ENCODE measurements around the gene IRF2.

IRF2 gene

GRCh38 chr4:184472614-184473498 lies 1.5 kb downstream of the IRF2 start:
- peak overlapping the region; percentile 49 for H3K4me3 ChIP-seq (ENCODE audit: low read length)
- no peaks in the 10 kb centered on the region for H3K27me3 ChIP-seq (ENCODE audit: control insufficient read depth, insufficient read depth, low read length)
- peaks cover 49% of the 10 kb centered on the region for H3K4me1 ChIP-seq (ENCODE audit: control insufficient read depth, insufficient read depth, low read length)
- no peaks in the 10 kb centered on the region for H3K36me3 ChIP-seq (ENCODE audit: control insufficient read depth, insufficient read depth, low read length)
- no peaks in the 10 kb centered on the region for H3K9me3 ChIP-seq (ENCODE audit: control insufficient read depth, low read length)
- H3K9ac ChIP-seq (ENCODE audit: low read length): peak overlapping the region; percentile 96

GRCh38 chr4:184471881-184472613 lies 2.3 kb downstream of the IRF2 start:
- Histone ChIP-seq H3K4me1 (ENCODE audit: control insufficient read depth, insufficient read depth, low read length) (peaks cover 49% of the 10 kb centered on the region), H3K4me3 (ENCODE audit: low read length) (peak overlapping the region; percentile 49), H3K36me3 (ENCODE audit: control insufficient read depth, insufficient read depth, low read length) (no peaks in the 10 kb centered on the region), H3K27me3 (ENCODE audit: control insufficient read depth, insufficient read depth, low read length) (no peaks in the 10 kb centered on the region), H3K9me3 (ENCODE audit: control insufficient read depth, low read length) (no peaks in the 10 kb centered on the region), H3K9ac (ENCODE audit: low read length) (peak overlapping the region; percentile 96)

- no peak overlapping the region for H3K9ac ChIP-seq (ENCODE audit: low read length)
- peaks cover 36% of the 10 kb centered on the region for H3K4me1 ChIP-seq (ENCODE audit: control insufficient read depth, insufficient read depth, low read length)
- no peaks in the 10 kb centered on the region for H3K36me3 ChIP-seq (ENCODE audit: control insufficient read depth, insufficient read depth, low read length)
- H3K4me3 ChIP-seq (ENCODE audit: low read length): no peak overlapping the region
- H3K9me3 ChIP-seq (ENCODE audit: control insufficient read depth, low read length): no peaks in the 10 kb centered on the region
- H3K27me3 ChIP-seq (ENCODE audit: control insufficient read depth, insufficient read depth, low read length): no peaks in the 10 kb centered on the region
Measured at GRCh38 chr4:184470785-184471110, 3.6 kb downstream of the IRF2 start.

GRCh38 chr4:184466634-184467033 lies 7.7 kb downstream of the IRF2 start:
- peaks cover 40% of the 10 kb centered on the region for H3K4me1 ChIP-seq (ENCODE audit: control insufficient read depth, insufficient read depth, low read length)
- H3K9ac ChIP-seq (ENCODE audit: low read length): no peak overlapping the region
- H3K9me3 ChIP-seq (ENCODE audit: control insufficient read depth, low read length): no peaks in the 10 kb centered on the region
- no peaks in the 10 kb centered on the region for H3K36me3 ChIP-seq (ENCODE audit: control insufficient read depth, insufficient read depth, low read length)
- no peaks in the 10 kb centered on the region for H3K27me3 ChIP-seq (ENCODE audit: control insufficient read depth, insufficient read depth, low read length)
- H3K4me3 ChIP-seq (ENCODE audit: low read length): no peak overlapping the region

- Histone ChIP-seq H3K4me1 (ENCODE audit: control insufficient read depth, insufficient read depth, low read length) (peaks cover 31% of the 10 kb centered on the region), H3K36me3 (ENCODE audit: control insufficient read depth, insufficient read depth, low read length) (no peaks in the 10 kb centered on the region), H3K4me3 (ENCODE audit: low read length) (no peak overlapping the region), H3K9me3 (ENCODE audit: control insufficient read depth, low read length) (no peaks in the 10 kb centered on the region), H3K9ac (ENCODE audit: low read length) (no peak overlapping the region), H3K27me3 (ENCODE audit: control insufficient read depth, insufficient read depth, low read length) (no peaks in the 10 kb centered on the region)
Measured at GRCh38 chr4:184464759-184465454, 9.4 kb downstream of the IRF2 start.

- Histone ChIP-seq H3K4me1 (ENCODE audit: control insufficient read depth, insufficient read depth, low read length) (peaks cover 28% of the 10 kb centered on the region), H3K9ac (ENCODE audit: low read length) (no peak overlapping the region), H3K27me3 (ENCODE audit: control insufficient read depth, insufficient read depth, low read length) (no peaks in the 10 kb centered on the region), H3K36me3 (ENCODE audit: control insufficient read depth, insufficient read depth, low read length) (no peaks in the 10 kb centered on the region), H3K4me3 (ENCODE audit: low read length) (no peak overlapping the region), H3K9me3 (ENCODE audit: control insufficient read depth, low read length) (no peaks in the 10 kb centered on the region)
Measured at GRCh38 chr4:184463856-184464255, 10.5 kb downstream of the IRF2 start.

DNA sequence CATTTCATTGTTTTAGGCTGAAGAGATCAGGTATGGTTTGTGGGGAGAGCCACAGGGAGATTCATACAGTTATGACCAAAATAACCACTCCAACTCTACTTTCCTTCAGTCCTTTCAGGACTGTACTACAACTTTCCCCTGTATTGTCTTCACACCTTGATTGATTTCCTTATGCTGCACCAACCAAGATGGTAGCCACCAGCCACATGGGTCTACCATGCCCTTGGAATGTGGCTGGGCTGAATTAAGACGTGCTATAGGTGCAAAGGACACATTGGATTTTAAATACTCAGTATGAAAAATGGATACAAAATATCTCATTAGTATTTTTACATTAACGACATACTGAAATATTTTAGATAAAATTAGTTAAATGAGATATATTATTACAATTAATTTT lies 11.2 kb downstream of the IRF2 start:
- Histone ChIP-seq H3K9me3 (ENCODE audit: control insufficient read depth, low read length) (no peaks in the 10 kb centered on the region), H3K27me3 (ENCODE audit: control insufficient read depth, insufficient read depth, low read length) (no peaks in the 10 kb centered on the region), H3K9ac (ENCODE audit: low read length) (no peak overlapping the region), H3K4me1 (ENCODE audit: control insufficient read depth, insufficient read depth, low read length) (peaks cover 23% of the 10 kb centered on the region), H3K36me3 (ENCODE audit: control insufficient read depth, insufficient read depth, low read length) (no peaks in the 10 kb centered on the region), H3K4me3 (ENCODE audit: low read length) (no peak overlapping the region)

GRCh38 chr4:184462724-184463123 lies 11.6 kb downstream of the IRF2 start:
- Histone ChIP-seq H3K9me3 (ENCODE audit: control insufficient read depth, low read length) (no peaks in the 10 kb centered on the region), H3K4me3 (ENCODE audit: low read length) (no peak overlapping the region), H3K27me3 (ENCODE audit: control insufficient read depth, insufficient read depth, low read length) (no peaks in the 10 kb centered on the region), H3K36me3 (ENCODE audit: control insufficient read depth, insufficient read depth, low read length) (no peaks in the 10 kb centered on the region), H3K9ac (ENCODE audit: low read length) (no peak overlapping the region), H3K4me1 (ENCODE audit: control insufficient read depth, insufficient read depth, low read length) (peaks cover 23% of the 10 kb centered on the region)

DNA sequence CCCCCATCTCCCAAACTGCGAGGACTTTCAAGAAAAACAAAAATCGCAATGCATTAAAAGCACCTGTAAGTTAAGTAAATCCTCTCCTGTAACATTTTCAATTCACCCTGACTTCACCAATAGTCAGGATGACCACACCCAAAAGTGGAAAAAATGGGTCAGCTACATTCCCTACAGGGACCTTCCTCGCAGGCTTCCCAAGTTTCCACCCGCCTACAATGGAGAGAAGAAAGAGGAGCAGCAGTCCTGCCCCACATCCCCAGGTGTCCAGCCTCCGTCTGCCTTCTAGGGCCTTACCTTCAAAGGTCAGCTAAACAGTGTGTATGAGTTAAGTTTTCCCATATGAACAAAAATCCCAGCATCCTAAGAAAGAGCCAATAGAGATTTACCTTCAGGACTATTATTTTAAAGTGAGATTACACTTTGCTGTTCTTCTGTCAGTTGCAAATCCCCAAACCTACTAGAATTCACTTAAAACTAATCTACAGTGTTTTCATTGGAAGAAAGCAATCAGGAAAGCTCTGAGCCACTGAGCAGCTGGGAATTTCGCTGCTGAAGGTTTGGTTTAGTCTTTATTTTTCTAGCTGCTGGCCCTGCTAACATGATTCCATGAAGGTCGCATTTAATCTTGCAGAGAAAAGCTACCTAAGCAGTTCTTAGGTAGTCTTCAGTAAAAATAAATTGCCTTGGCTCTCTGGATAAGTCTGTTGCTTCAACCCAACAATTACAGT lies 12.5 kb downstream of the IRF2 start:
- H3K4me1 ChIP-seq (ENCODE audit: control insufficient read depth, insufficient read depth, low read length): peaks cover 28% of the 10 kb centered on the region
- no peaks in the 10 kb centered on the region for H3K36me3 ChIP-seq (ENCODE audit: control insufficient read depth, insufficient read depth, low read length)
- H3K9me3 ChIP-seq (ENCODE audit: control insufficient read depth, low read length): no peaks in the 10 kb centered on the region
- no peak overlapping the region for H3K9ac ChIP-seq (ENCODE audit: low read length)
- no peaks in the 10 kb centered on the region for H3K27me3 ChIP-seq (ENCODE audit: control insufficient read depth, insufficient read depth, low read length)
- H3K4me3 ChIP-seq (ENCODE audit: low read length): no peak overlapping the region

DNA sequence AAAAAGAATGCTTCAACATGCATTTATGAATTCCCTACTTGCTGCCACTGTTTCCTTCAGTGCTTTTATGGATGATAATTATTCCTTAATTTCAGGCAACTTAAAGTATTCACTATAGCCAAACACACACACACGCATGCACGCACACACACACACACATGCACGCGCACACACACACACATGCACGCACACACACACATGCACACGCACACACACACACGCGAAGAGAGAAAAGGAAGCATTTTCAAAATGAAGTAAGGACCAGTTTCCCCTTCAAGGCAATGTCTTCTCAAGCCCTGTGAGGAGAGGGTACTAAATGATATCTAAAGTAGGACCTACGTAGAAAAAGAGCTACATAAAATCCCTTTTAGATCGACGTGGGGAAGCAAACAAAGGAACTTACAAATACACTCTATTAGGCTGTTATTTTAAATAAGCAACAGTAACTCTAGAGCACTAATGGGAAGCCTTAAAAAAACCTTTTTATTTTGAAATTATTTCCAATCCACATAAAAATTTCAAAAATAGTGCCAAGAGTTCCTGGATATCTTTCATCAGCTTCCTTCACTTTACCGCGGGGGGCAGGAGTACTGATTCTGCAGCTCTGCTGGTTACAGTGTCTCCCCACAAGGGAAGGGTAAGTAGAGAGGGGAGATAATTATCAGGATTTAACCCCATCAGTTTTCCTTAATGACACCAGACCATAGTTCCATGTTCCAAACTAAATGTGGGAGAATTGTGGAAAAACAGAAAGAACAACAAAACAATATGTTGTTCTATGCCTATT lies 13.7 kb downstream of the IRF2 start:
- Histone ChIP-seq H3K36me3 (ENCODE audit: control insufficient read depth, insufficient read depth, low read length) (no peaks in the 10 kb centered on the region), H3K9ac (ENCODE audit: low read length) (peak overlapping the region; percentile 1), H3K4me1 (ENCODE audit: control insufficient read depth, insufficient read depth, low read length) (peaks cover 28% of the 10 kb centered on the region), H3K27me3 (ENCODE audit: control insufficient read depth, insufficient read depth, low read length) (no peaks in the 10 kb centered on the region), H3K9me3 (ENCODE audit: control insufficient read depth, low read length) (no peaks in the 10 kb centered on the region), H3K4me3 (ENCODE audit: low read length) (no peak overlapping the region)

DNA sequence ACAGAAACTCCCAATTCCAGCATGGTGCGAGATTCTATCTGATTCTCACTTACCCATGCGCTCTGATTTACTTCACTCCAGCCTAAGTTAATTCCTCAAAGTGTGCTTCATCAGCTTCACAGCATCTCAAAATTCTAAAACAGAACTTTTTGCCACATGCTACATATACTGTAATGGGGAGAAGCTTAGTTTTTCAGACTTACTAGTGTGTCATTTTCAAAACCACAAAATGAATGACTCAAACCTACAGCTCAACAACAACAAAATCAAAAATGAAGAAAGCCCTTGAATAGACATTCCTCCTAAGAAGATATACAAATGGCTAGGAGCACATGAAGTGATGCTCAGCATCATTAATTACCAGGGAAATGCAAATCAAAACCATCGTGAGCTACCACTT lies 14.9 kb downstream of the IRF2 start:
- H3K4me3 ChIP-seq (ENCODE audit: low read length): no peak overlapping the region
- no peaks in the 10 kb centered on the region for H3K9me3 ChIP-seq (ENCODE audit: control insufficient read depth, low read length)
- peaks cover 32% of the 10 kb centered on the region for H3K4me1 ChIP-seq (ENCODE audit: control insufficient read depth, insufficient read depth, low read length)
- no peaks in the 10 kb centered on the region for H3K36me3 ChIP-seq (ENCODE audit: control insufficient read depth, insufficient read depth, low read length)
- no peak overlapping the region for H3K9ac ChIP-seq (ENCODE audit: low read length)
- H3K27me3 ChIP-seq (ENCODE audit: control insufficient read depth, insufficient read depth, low read length): no peaks in the 10 kb centered on the region
